GM12878 (cell line): ENCODE data around the gene RAB28. TPM values are rescaled to one million over a fixed set of nuclear protein-coding genes. Genes with fewer than 3 reads are reported as not detected.

Experiments used
- ATAC-seq: fragments of 200-7000 bp; cut with Tn5 transposase; 3 replicates; pipeline ENCODE4 v1.9.1; 2020; ENCODE audit warnings: mild to moderate bottlenecking, moderate library complexity
- BruUV-seq: library from RNA; stranded (reverse); fragments of 400-500 nt; replicated peaks from 2 replicates; lab custom pipeline; 2021; lab: Mats Ljungman, UMichigan
- CTCF ChIA-PET: fragments of 300-600 bp; sonication (Branson Sonifier 250); formaldehyde crosslinking; extraction: SDS; loops from one replicate; lab custom pipeline; 2021; ENCODE audit warnings: inconsistent platforms; lab: Yijun Ruan, JAX
- POLR2A ChIA-PET: fragments of 350-600 bp; formaldehyde crosslinking; extraction: SDS; loops from one replicate; lab custom pipeline; 2021; ENCODE audit warnings: inconsistent platforms; lab: Charles Lee
- RAD21 ChIA-PET: fragments of 300-600 bp; sonication (Branson Sonifier 250); formaldehyde crosslinking; loops from one replicate; lab custom pipeline; 2023; ENCODE audit warnings: antibody characterized with exemption; ENCODE audit not compliant: unreplicated experiment; lab: Charles Lee
- SMC1A ChIA-PET: fragments of 300-600 bp; sonication (Branson Sonifier 250); formaldehyde crosslinking; loops from one replicate; lab custom pipeline; 2023; ENCODE audit not compliant: unreplicated experiment, uncharacterized antibody; lab: Charles Lee
- DNase-seq: peaks from one replicate; pipeline ENCODE4 v3.0.0-alpha.2; 2011; ENCODE audit warnings: low read depth, low spot score
- FAIRE-seq: peaks from 3 replicates; lab custom pipeline; 2011; peaks lifted over from hg19 to GRCh38; lab: Jason Lieb, UNC
- H2AFZ ChIP-seq: 2 replicates; pipeline ENCODE4 v1.6.0; 2011; ENCODE audit warnings: low read depth, low read length, control low read depth; ENCODE audit not compliant: control insufficient read depth
- H3K27ac ChIP-seq: 2 replicates; pipeline ENCODE4 v1.5.1; 2011; ENCODE audit warnings: control low read depth; ENCODE audit not compliant: control insufficient read depth, insufficient read depth
- H3K27me3 ChIP-seq, 2 experiments: replicated peaks in 1 of 2; 2 replicates each; pipeline versions ENCODE4 v1.6.0 to v1.6.1; 2011; ENCODE audit warnings: low read length in 1 of 2; ENCODE audit not compliant: control insufficient read depth in 2 of 2, insufficient read depth in 2 of 2
- H3K36me3 ChIP-seq, 2 experiments: 2 replicates each; pipeline ENCODE4 v1.5.1; 2011; ENCODE audit warnings: low read length in 1 of 2; ENCODE audit not compliant: control insufficient read depth in 2 of 2, insufficient read depth in 2 of 2
- H3K4me1 ChIP-seq: 2 replicates; pipeline ENCODE4 v1.6.1; 2011; ENCODE audit warnings: mild to moderate bottlenecking, low read length, moderate library complexity, mixed read lengths; ENCODE audit not compliant: control insufficient read depth, insufficient read depth
- H3K4me2 ChIP-seq: 2 replicates; pipeline ENCODE4 v1.6.0; 2011; ENCODE audit warnings: control low read depth; ENCODE audit not compliant: control insufficient read depth, insufficient read depth
- H3K4me3 ChIP-seq: fragments of 200-600 bp; sonication (generic); 2 replicates; pipeline ENCODE4 v1.5.1; 2016
- H3K79me2 ChIP-seq: 2 replicates; pipeline ENCODE4 v1.6.0; 2011; ENCODE audit warnings: low read length; ENCODE audit not compliant: control insufficient read depth, insufficient read depth
- H3K9ac ChIP-seq: 2 replicates; pipeline ENCODE4 v1.8.0; 2011; ENCODE audit warnings: low read length, control low read depth, mixed read lengths; ENCODE audit not compliant: control insufficient read depth, insufficient read depth
- H3K9me3 ChIP-seq: replicated peaks from 3 replicates; pipeline ENCODE4 v1.5.1; 2011; ENCODE audit warnings: mild to moderate bottlenecking, low read length; ENCODE audit not compliant: control insufficient read depth, insufficient read depth
- H4K20me1 ChIP-seq: 2 replicates; pipeline ENCODE4 v1.6.0; 2011; ENCODE audit not compliant: control insufficient read depth, insufficient read depth
- BCL11A ChIP-seq: IDR thresholded peaks from 2 replicates; pipeline ENCODE4 v1.6.1; 2011; ENCODE audit warnings: low read depth, low read length
- CHD2 ChIP-seq: IDR thresholded peaks from 2 replicates; pipeline ENCODE4 v1.6.1; 2011; ENCODE audit warnings: low read depth, low read length, improper control_type of control experiment, borderline replicate concordance
- EED ChIP-seq: sonication (generic); IDR thresholded peaks from 2 replicates; pipeline ENCODE4 v1.6.1; 2016; ENCODE audit warnings: antibody characterized with exemption, low read depth
- EP300 ChIP-seq, 2 experiments: fragments of 150-350 bp in 1 of 2; IDR thresholded peaks; 2 replicates each; pipeline ENCODE4 v1.6.1; 2011 to 2012; ENCODE audit warnings: low read depth in 2 of 2, low read length in 2 of 2, borderline replicate concordance in 1 of 2, improper control_type of control experiment in 1 of 2, inconsistent platforms in 1 of 2; ENCODE audit not compliant: control insufficient read depth in 1 of 2
- JUNB ChIP-seq: IDR thresholded peaks from 2 replicates; pipeline ENCODE4 v1.6.1; 2016; ENCODE audit warnings: antibody characterized with exemption, mild to moderate bottlenecking
- KDM1A ChIP-seq: fragments of 200-600 bp; sonication (generic); IDR thresholded peaks from 2 replicates; pipeline ENCODE4 v1.6.1; 2016; ENCODE audit warnings: borderline replicate concordance
- MTA2 ChIP-seq: fragments of 450-650 bp; IDR thresholded peaks from 2 replicates; pipeline ENCODE4 v1.6.1; 2016; ENCODE audit warnings: low read depth, mild to moderate bottlenecking, moderate library complexity
- NKRF ChIP-seq: fragments of 450-650 bp; conservative IDR thresholded peaks from 2 replicates; pipeline ENCODE4 v1.6.1; 2017; ENCODE audit warnings: mild to moderate bottlenecking, moderate library complexity
- SUPT20H ChIP-seq: IDR thresholded peaks from 2 replicates; pipeline ENCODE4 v1.6.1; 2011; ENCODE audit warnings: low read depth, mild to moderate bottlenecking, low read length, moderate library complexity, borderline replicate concordance; ENCODE audit not compliant: control insufficient read depth
- WGBS: methylation state at CpG from one replicate; pipeline ENCODE4 v1.1.6; 2016; ENCODE audit warnings: low lambda C conversion rate; ENCODE audit not compliant: insufficient replicate concordance, insufficient coverage; ENCODE audit errors: missing lambda C conversion rate; 5-methylcytosine and 5-hydroxymethylcytosine counted together
- in situ Hi-C: fragments of 300-500 bp; cut with MboI; formaldehyde crosslinking; loops from 9 replicates; pipeline ENCODE4 v1.14.3; 2018; ENCODE audit warnings: mixed read lengths
- intact Hi-C: fragments of 100-400 bp; cut with micrococcal nuclease; formaldehyde crosslinking; loops from one replicate; pipeline ENCODE4 v1.14.2; 2022; ENCODE audit not compliant: unreplicated experiment
- polyA plus RNA-seq, 11 experiments: library from polyadenylated mRNA; depleted of rRNA in 4 of 11; unstranded in 6 of 11; stranded (reverse) in 5 of 11; fragments of >200 nt; fragmentation: Nextera tagmentation in 4 of 11; fragmentation: Illumina TruSeq in 1 of 11; extraction: Ambion mirVana in 4 of 11; extraction: Trizol in 1 of 11; gene quantifications; 1 replicate in 1 of 11; 2 replicates in 10 of 11; pipeline versions ENCODE4 v1.2.1 to v1.2.3, GENCODE V29; 2011 to 2016; ENCODE audit warnings: inconsistent platforms in 2 of 11, missing spikeins in 2 of 11, low read depth in 1 of 11
- total RNA-seq, 4 experiments: library from RNA; depleted of rRNA in 3 of 4; stranded (reverse); fragments of >200 nt in 3 of 4; fragmentation: Illumina TruSeq in 1 of 4; extraction: Trizol in 1 of 4; gene quantifications; 2 replicates each; pipeline versions ENCODE4 v1.2.1 to v1.2.3, GENCODE V29; 2013 to 2021
- TF ChIP-seq, protein P1 (sequence below): fragments of 450-650 bp; IDR thresholded peaks from 2 replicates; pipeline ENCODE4 v1.6.1; 2017; ENCODE audit warnings: mild to moderate bottlenecking, low read depth, inconsistent platforms; ENCODE audit not compliant: poor library complexity, severe bottlenecking

RAB28 gene
- total and polyA plus RNA-seq, 10 of the 15 experiments (the other 5 are each of a cell fraction or from before 2014, with no cell fraction given), result 5.8 to 29.3 (median 16.9) TPM

DNA sequence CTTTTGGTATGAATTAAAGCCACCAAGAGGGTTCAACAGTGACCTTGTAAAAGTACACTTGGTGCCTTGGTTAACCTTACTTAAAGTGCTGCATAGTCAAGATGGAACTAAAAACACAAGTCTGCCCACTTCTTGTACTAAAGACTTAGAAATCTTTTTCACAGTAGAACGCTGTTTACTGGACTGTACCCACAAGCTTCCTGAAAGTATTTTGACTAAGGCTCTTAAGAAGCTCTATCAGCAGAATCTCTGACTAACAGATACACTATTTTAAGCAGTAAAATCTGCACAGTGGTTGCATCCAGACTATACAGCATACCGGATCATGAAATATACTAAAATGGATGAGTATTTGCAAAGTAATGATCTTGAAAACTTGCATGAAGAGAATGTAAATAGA is 7.2 kb downstream of the RAB28 start:
- Histone ChIP-seq H3K4me2 (no peak overlapping the region), H3K27me3 (no peaks in the 10 kb centered on the region), H3K36me3 (no peaks in the 10 kb centered on the region)
- peak; percentile 79 for ATAC-seq
- TF ChIP-seq, protein P1, sequence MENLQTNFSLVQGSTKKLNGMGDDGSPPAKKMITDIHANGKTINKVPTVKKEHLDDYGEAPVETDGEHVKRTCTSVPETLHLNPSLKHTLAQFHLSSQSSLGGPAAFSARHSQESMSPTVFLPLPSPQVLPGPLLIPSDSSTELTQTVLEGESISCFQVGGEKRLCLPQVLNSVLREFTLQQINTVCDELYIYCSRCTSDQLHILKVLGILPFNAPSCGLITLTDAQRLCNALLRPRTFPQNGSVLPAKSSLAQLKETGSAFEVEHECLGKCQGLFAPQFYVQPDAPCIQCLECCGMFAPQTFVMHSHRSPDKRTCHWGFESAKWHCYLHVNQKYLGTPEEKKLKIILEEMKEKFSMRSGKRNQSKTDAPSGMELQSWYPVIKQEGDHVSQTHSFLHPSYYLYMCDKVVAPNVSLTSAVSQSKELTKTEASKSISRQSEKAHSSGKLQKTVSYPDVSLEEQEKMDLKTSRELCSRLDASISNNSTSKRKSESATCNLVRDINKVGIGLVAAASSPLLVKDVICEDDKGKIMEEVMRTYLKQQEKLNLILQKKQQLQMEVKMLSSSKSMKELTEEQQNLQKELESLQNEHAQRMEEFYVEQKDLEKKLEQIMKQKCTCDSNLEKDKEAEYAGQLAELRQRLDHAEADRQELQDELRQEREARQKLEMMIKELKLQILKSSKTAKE, result no peak
- no peak for TF ChIP-seq BCL11A
- TF ChIP-seq EED, result no peak
- no peak for TF ChIP-seq KDM1A
- TF ChIP-seq EP300 (IDR thresholded peaks at IDR 0.05; ENCODE audit: borderline replicate concordance in 1 of 2, control insufficient read depth in 1 of 2, low read depth in 2 of 2, low read length in 2 of 2), result no peak
- TF ChIP-seq NKRF, result no peak
- TF ChIP-seq MTA2, result no peak
- TF ChIP-seq CHD2, result no peak
- TF ChIP-seq SUPT20H, result no peak
- TF ChIP-seq JUNB, result no peak
- TF ChIP-seq, all 136 proteins: peak for 0
- Histone ChIP-seq H3K9me3 (no peaks in the 10 kb centered on the region), H4K20me1 (no peaks in the 10 kb centered on the region), H3K27ac (no peak overlapping the region), H3K4me3 (no peak overlapping the region), H3K79me2 (peaks cover 2% of the 10 kb centered on the region; the same call in 1 of the 2 replicates), H3K9ac (no peak overlapping the region), H2AFZ (no peak overlapping the region), H3K4me1 (no peaks in the 10 kb centered on the region)
- FAIRE-seq (peak; percentile 72), DNase-seq (no peak)
- CTCF ChIA-PET, result interaction anchor here (1.2 to 1.6 kb wide), 2 partner anchors 11 to 45 kb away, joined by 3 to 4 read pairs; no protein-coding TSS in a partner anchor
- RAD21 ChIA-PET, result interaction anchor here (0.6 to 1.7 kb wide), 3 partner anchors 44 to 110 kb away, joined by 3 to 7 read pairs (median 4); no protein-coding TSS in a partner anchor
- POLR2A ChIA-PET, result no interaction called here
- SMC1A ChIA-PET, result interaction anchor here (0.9 to 1.5 kb wide), 3 partner anchors 9 to 63 kb away, joined by 3 read pairs; no protein-coding TSS in a partner anchor
- intact Hi-C loops, result loop anchor here (5.0 kb wide), 1 partner anchor 100 kb away; no protein-coding TSS in a partner anchor
- 2% methylated on average over 2 of the region's 2 CpGs for WGBS
- in situ Hi-C loops, result no loop called here
- no TSS peak for BruUV-seq
